ENCODE results near the gene CFAP52.

Gene CFAP52

GRCh38 chr17:9644910-9645751 is 68.7 kb downstream of the CFAP52 start, which contains the start of gene USP43 (continued):
- TF ChIP-seq ZNF48 (tag by site-specific recombination; IDR thresholded peaks at IDR 0.05), result no peak
- no peak for TF ChIP-seq ZNF707 (tag by site-specific recombination; IDR thresholded peaks at IDR 0.05)
- TF ChIP-seq, protein P1, sequence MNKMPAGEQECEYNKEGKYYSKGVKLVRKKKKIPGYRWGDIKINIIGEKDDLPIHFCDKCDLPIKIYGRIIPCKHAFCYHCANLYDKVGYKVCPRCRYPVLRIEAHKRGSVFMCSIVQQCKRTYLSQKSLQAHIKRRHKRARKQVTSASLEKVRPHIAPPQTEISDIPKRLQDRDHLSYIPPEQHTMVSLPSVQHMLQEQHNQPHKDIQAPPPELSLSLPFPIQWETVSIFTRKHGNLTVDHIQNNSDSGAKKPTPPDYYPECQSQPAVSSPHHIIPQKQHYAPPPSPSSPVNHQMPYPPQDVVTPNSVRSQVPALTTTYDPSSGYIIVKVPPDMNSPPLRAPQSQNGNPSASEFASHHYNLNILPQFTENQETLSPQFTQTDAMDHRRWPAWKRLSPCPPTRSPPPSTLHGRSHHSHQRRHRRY (tag by site-specific recombination; IDR thresholded peaks at IDR 0.05), result no peak
- TF ChIP-seq ZNF280C (tag by site-specific recombination; IDR thresholded peaks at IDR 0.05), result no peak
- TF ChIP-seq, protein P2, sequence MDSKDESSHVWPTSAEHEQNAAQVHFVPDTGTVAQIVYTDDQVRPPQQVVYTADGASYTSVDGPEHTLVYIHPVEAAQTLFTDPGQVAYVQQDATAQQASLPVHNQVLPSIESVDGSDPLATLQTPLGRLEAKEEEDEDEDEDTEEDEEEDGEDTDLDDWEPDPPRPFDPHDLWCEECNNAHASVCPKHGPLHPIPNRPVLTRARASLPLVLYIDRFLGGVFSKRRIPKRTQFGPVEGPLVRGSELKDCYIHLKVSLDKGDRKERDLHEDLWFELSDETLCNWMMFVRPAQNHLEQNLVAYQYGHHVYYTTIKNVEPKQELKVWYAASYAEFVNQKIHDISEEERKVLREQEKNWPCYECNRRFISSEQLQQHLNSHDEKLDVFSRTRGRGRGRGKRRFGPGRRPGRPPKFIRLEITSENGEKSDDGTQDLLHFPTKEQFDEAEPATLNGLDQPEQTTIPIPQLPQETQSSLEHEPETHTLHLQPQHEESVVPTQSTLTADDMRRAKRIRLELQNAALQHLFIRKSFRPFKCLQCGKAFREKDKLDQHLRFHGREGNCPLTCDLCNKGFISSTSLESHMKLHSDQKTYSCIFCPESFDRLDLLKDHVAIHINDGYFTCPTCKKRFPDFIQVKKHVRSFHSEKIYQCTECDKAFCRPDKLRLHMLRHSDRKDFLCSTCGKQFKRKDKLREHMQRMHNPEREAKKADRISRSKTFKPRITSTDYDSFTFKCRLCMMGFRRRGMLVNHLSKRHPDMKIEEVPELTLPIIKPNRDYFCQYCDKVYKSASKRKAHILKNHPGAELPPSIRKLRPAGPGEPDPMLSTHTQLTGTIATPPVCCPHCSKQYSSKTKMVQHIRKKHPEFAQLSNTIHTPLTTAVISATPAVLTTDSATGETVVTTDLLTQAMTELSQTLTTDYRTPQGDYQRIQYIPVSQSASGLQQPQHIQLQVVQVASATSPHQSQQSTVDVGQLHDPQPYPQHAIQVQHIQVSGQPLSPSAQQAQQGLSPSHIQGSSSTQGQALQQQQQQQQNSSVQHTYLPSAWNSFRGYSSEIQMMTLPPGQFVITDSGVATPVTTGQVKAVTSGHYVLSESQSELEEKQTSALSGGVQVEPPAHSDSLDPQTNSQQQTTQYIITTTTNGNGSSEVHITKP (tag by site-specific recombination; IDR thresholded peaks at IDR 0.05), result peak; percentile 48; the same call in 1 of the 2 replicates
- TF ChIP-seq EGR2 (tag by site-specific recombination; IDR thresholded peaks at IDR 0.05; ENCODE audit: low read depth), result peak; percentile 44; the same call in 1 of the 2 replicates
- TF ChIP-seq ZNF776 (tag by site-specific recombination; IDR thresholded peaks at IDR 0.05; ENCODE audit: borderline replicate concordance), result no peak
- TF ChIP-seq ZBTB17 (tag by site-specific recombination; IDR thresholded peaks at IDR 0.05), result peak; percentile 80
- TF ChIP-seq ZFP37 (tag by site-specific recombination; IDR thresholded peaks at IDR 0.05), result no peak
- TF ChIP-seq ZNF510 (tag by site-specific recombination; IDR thresholded peaks at IDR 0.05; ENCODE audit: insufficient replicate concordance), result no peak
- peak; percentile 66; the same call in 1 of the 2 replicates for TF ChIP-seq ZNF223 (tag by site-specific recombination; IDR thresholded peaks at IDR 0.05)
- TF ChIP-seq ZNF501 (tag by site-specific recombination; IDR thresholded peaks at IDR 0.05), result peak; percentile 65; the same call in 1 of the 2 replicates
- TF ChIP-seq ZNF677 (tag by site-specific recombination; IDR thresholded peaks at IDR 0.05), result no peak
- TF ChIP-seq ZNF777 (tag by site-specific recombination; IDR thresholded peaks at IDR 0.05; ENCODE audit: borderline replicate concordance), result no peak
- no peak for TF ChIP-seq ZBTB1 (tag by site-specific recombination; IDR thresholded peaks at IDR 0.05)
- no peak for TF ChIP-seq ZNF266 (tag by site-specific recombination; IDR thresholded peaks at IDR 0.05; ENCODE audit: low read depth)
- TF ChIP-seq KLF1 (tag by site-specific recombination; IDR thresholded peaks at IDR 0.05), result peak; percentile 96
- TF ChIP-seq, protein P3, sequence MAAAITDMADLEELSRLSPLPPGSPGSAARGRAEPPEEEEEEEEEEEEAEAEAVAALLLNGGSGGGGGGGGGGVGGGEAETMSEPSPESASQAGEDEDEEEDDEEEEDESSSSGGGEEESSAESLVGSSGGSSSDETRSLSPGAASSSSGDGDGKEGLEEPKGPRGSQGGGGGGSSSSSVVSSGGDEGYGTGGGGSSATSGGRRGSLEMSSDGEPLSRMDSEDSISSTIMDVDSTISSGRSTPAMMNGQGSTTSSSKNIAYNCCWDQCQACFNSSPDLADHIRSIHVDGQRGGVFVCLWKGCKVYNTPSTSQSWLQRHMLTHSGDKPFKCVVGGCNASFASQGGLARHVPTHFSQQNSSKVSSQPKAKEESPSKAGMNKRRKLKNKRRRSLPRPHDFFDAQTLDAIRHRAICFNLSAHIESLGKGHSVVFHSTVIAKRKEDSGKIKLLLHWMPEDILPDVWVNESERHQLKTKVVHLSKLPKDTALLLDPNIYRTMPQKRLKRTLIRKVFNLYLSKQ (tag by site-specific recombination; IDR thresholded peaks at IDR 0.05; ENCODE audit: borderline replicate concordance), result no peak
- peak; percentile 47; the same call in 1 of the 2 replicates for TF ChIP-seq ZBTB11 (tag by site-specific recombination; conservative IDR thresholded peaks at IDR 0.05; ENCODE audit: low read depth)
- TF ChIP-seq, protein P4, sequence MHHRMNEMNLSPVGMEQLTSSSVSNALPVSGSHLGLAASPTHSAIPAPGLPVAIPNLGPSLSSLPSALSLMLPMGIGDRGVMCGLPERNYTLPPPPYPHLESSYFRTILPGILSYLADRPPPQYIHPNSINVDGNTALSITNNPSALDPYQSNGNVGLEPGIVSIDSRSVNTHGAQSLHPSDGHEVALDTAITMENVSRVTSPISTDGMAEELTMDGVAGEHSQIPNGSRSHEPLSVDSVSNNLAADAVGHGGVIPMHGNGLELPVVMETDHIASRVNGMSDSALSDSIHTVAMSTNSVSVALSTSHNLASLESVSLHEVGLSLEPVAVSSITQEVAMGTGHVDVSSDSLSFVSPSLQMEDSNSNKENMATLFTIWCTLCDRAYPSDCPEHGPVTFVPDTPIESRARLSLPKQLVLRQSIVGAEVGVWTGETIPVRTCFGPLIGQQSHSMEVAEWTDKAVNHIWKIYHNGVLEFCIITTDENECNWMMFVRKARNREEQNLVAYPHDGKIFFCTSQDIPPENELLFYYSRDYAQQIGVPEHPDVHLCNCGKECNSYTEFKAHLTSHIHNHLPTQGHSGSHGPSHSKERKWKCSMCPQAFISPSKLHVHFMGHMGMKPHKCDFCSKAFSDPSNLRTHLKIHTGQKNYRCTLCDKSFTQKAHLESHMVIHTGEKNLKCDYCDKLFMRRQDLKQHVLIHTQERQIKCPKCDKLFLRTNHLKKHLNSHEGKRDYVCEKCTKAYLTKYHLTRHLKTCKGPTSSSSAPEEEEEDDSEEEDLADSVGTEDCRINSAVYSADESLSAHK (tag by site-specific recombination; IDR thresholded peaks at IDR 0.05), result no peak
- TF ChIP-seq ZNF211 (tag by site-specific recombination; IDR thresholded peaks at IDR 0.05; ENCODE audit: low read depth), result no peak
- TF ChIP-seq ZNF184 (tag by site-specific recombination; IDR thresholded peaks at IDR 0.05), result no peak
- no peak for TF ChIP-seq ZNF747 (tag by site-specific recombination; IDR thresholded peaks at IDR 0.05)
- TF ChIP-seq ZBTB48 (tag by site-specific recombination; IDR thresholded peaks at IDR 0.05), result peak; percentile 9

Data from HEK293 (cell line).